GM18511 (cell line): ENCODE measurements around the gene PON3.
"Not testable (repeated sequence)": the region's sequence is repeated elsewhere in the genome, so short reads cannot be mapped to it uniquely, and the experiment has no call there.

ENCODE experiments used
- ATAC-seq: cut with Tn5 transposase; IDR thresholded peaks from one replicate; pipeline ENCODE4 v1.9.1; 2021; ENCODE audit warnings: mild to moderate bottlenecking, moderate library complexity; ENCODE audit not compliant: unreplicated experiment

The PON3 gene

GRCh38 chr7:95412075-95412474 is 15.9 kb upstream of the PON3 start:
- no peak for ATAC-seq

DNA sequence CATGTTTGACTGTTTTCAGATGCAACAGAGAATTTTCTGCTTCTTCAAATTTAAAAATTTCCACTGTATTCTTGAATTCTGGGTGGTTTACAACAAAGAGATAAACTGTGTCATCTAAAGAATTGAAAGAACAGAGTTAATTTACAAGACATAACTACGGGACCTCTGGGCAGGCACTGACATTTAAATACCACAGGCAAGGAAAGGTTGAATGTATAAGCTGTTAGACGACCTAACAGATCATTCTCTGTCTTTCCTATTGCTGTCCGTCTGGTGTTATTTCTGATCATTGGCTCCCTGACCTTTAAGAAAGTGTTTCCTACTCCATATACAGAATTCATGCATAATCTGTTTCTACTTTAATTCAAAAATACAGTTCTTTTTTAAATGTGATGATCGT is 15.5 kb upstream of the PON3 start:
- no peak for ATAC-seq

- no peak for ATAC-seq
Measured at GRCh38 chr7:95411036-95411435, 14.9 kb upstream of the PON3 start.

- ATAC-seq = no peak
Measured at GRCh38 chr7:95407751-95408150, 11.6 kb upstream of the PON3 start.

- ATAC-seq = no peak
Measured at GRCh38 chr7:95405800-95406199, 9.6 kb upstream of the PON3 start.

- ATAC-seq = no peak
Measured at GRCh38 chr7:95405208-95405607, 9.0 kb upstream of the PON3 start.

DNA sequence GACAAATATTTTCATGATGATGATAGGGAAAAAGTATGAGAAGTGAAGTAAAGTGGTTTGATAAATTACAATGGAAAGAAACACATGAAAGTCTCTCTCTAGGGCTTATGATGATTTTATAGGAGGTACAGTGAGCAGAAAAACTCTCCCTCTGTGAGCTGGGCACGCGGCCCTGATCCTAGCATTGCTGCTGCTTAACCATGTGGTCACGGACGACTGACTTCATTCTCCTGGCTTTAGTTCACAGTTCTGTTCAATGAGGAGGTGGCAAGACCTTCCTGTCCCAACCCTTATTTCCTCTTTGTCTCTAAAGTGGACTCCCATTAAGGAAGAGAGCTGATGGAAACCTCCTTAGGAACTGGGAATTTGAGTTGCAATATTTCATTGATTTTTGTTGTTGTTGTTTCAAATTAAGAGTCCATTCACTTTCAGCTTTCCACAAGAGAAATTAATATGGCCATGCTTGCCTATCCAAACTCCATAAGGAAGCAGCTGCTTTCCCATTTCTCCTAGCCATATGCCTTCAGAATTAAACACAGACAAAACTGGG is 8.2 kb upstream of the PON3 start:
- no peak for ATAC-seq

DNA sequence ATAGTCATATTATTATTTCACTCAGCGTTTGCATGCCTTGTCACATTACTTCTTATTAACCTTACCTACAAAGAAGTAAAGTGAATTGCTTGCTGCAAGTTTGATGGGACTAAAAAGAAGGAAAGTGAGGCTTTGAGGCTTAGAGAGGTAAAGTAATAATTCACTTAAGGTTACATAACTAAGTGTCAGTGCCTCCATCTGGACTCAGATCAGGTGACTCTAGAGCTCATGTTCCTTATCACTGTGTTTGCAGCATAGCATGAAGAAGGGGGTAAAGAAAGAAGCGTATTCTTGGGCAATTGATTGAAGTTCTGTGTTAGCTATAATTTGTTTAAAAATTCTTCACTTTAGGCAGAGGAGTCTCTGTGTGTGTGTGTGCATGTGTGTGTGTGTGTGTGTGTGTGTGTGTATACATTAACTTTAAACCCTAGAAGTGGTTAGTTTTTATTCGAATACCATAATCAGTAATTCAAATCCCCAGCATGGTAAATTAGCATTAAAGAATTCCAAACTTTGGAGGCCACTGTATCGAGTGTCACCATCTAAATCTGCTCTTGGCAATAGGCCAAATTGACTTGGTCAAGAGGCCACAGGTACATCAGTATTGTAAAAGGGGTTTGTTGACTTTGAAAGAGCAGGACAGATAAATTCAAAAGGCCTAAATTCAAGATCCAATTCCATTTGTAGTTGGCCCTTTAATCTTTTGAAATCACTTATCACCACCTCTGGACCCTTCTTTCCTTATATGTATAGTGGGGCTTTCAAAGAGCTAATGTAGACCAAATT is 2.2 kb upstream of the PON3 start:
- ATAC-seq = no peak

DNA sequence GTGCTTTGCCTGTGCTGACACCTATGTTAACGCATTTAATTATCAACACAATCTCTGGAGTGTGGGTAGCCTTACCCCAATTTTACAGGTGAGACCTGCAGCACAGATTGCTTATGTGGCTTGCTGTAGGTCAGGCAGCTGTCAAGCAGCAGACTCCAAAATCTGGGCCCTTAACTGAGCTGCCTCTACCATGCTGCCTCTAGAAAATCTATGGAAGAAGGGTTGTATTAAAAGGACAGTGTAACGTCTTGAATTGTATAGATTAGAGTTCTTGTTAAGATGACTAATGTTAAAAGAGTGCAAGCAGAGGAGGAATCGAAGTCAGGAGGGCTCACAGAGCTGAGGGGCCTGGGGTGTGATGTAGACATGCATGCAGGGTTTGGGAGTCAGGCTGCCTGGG is 1.2 kb upstream of the PON3 start:
- ATAC-seq = no peak

GRCh38 chr7:95395755-95396135 is 430 bp downstream of the PON3 start:
- ATAC-seq = no peak

DNA sequence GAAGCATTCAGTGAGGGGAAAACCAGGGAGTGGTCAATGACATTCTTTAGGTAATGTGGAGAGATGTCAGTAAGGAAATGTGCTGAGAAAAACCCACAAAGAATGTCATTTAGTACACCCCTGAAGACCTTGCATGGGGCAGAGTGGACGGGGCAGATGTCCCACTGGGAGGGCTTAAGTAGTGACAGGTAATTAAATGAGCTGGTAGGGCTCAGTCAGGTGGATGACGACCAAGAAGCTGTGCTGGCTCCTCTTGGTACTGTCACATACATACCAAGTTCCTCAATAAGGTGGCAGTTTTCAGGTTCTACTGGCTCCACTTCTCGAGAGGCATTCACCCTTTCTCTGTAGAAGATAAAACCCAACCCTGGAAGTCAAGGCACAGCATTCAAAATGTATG is 1.8 kb downstream of the PON3 start:
- no peak for ATAC-seq

GRCh38 chr7:95391761-95392160 is 4.4 kb downstream of the PON3 start:
- ATAC-seq = no peak

DNA sequence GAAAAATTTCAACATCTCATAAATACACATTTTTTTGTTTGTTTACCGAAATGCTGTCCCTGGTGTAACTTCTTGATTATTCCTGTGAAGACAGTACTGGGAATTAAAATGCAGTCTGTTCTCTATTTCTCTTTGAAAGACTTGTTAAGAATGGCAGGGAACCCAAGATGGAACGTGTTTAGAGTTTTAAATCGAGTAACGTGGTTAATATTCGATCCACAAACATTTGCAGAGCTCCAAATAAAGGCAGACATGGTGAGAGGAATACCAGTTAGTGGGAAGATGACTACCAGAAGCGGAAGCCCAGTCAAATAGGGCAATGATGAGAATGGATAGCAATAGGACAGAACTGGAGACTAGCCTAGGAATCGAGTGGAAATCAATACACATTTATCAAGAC is 6.7 kb downstream of the PON3 start:
- no peak for ATAC-seq

DNA sequence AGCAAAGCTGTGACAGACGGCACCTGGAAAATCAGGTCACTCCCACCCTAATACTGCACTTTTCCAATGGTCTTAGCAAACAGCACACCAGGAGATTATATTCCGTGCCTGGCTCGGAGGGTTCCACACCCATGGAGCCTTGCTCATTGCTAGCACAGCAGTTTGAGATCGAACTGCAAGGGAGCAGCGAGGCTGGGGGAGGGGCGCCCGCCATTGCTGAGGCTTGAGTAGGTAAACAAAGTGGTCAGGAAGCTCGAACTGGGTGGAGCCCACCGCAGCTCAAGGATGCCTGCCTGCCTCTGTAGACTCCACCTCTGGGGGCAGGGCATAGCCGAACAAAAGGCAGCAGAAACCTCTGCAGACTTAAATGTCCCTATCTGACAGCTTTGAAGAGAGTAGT is 16.7 kb downstream of the PON3 start:
- ATAC-seq = not testable (repeated sequence)

DNA sequence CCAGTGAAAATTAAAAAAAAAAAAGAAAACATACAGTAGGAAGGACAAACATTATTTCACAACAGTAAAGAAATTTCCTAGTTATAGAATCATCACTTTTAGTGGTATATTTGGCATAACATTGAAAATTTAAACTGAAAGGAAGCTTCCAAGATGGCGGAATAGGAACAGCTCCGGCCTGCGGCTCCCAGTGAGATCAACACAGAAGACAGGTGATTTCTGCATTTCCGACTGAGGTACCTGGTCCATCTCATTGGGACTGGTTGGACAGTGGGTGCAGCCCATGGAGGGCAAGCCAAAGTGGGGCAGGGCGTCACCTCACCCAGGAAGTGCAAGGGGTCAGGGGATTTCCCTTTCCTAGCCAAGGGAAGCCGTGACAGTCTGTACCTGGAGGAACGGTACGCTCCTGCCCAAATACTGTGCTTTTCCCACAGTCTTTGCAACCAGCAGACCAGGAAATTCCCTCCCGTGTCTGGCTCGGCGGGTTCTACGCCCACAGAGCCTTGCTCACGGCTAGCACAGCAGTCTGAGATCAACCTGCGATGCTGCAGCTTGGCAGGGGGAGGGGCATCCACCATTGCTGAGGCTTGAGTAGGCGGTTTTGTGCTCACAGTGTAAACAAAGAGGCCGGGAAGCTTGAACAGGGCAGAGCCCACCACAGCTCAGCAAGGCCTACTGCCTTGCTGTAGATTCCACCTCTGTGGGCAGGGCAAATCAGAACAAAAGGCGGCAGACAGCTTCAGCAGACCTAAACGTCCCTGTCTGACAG is 19.4 kb downstream of the PON3 start:
- no peak for ATAC-seq

GRCh38 chr7:95375591-95376257 is 20.5 kb downstream of the PON3 start:
- no peak for ATAC-seq

GRCh38 chr7:95373323-95373722 is 22.9 kb downstream of the PON3 start:
- no peak for ATAC-seq

GRCh38 chr7:95368235-95368634 is 27.9 kb downstream of the PON3 start:
- ATAC-seq = no peak

GRCh38 chr7:95367606-95368005 is 28.6 kb downstream of the PON3 start:
- no peak for ATAC-seq

DNA sequence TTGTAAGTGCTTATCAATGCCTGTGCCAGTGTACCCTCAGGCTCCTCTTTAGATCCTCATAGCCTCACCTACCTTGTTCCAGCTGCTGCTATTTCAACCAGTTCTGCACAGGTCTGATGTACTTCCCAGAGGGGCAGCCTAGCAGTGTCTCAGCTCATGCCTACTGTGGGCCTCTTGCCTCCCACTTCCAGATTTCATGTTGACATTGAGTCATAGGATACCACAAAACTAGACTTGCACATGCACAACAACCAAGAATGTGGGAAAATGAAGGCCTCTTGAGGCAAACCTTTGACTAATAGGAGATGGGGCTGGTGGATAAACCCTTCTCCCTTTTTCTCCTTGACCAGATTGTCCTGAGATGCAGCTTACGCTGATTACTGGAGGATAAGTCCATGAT is 31.0 kb downstream of the PON3 start:
- ATAC-seq = no peak

GRCh38 chr7:95357623-95358022 is 38.6 kb downstream of the PON3 start:
- no peak for ATAC-seq
